ENCODE data around the gene SNTB2. TPM values are rescaled to one million over a fixed set of nuclear protein-coding genes. Genes with fewer than 3 reads are reported as not detected.

The SNTB2 gene
- total RNA-seq, 1 donor: 2.4 TPM

GRCh38 chr16:69315486-69316311 is 128.7 kb downstream of the SNTB2 start:
- no peak for DNase-seq (ENCODE audit: low read depth in 2 of 3, low spot score in 2 of 3)

GRCh38 chr16:69316595-69317034 is 129.7 kb downstream of the SNTB2 start:
- DNase-seq (ENCODE audit: low read depth in 2 of 3, low spot score in 2 of 3): no peak

- no peak for DNase-seq (ENCODE audit: low read depth in 2 of 3, low spot score in 2 of 3)
Measured at GRCh38 chr16:69318177-69318910, 131.4 kb downstream of the SNTB2 start.

- no peak for DNase-seq (ENCODE audit: low read depth in 2 of 3, low spot score in 2 of 3)
Measured at GRCh38 chr16:69318911-69319289, 131.9 kb downstream of the SNTB2 start.

GRCh38 chr16:69319381-69319780 is 132.4 kb downstream of the SNTB2 start:
- no peak for DNase-seq (ENCODE audit: low read depth in 2 of 3, low spot score in 2 of 3)

GRCh38 chr16:69319826-69320739 is 133.1 kb downstream of the SNTB2 start:
- no peak for DNase-seq (ENCODE audit: low read depth in 2 of 3, low spot score in 2 of 3)

- DNase-seq (ENCODE audit: low read depth in 2 of 3, low spot score in 2 of 3): no peak
Measured at GRCh38 chr16:69320740-69321073, 133.7 kb downstream of the SNTB2 start.

GRCh38 chr16:69321080-69321479 is 134.1 kb downstream of the SNTB2 start:
- no peak for DNase-seq (ENCODE audit: low read depth in 2 of 3, low spot score in 2 of 3)

- no peak for DNase-seq (ENCODE audit: low read depth in 2 of 3, low spot score in 2 of 3)
Measured at GRCh38 chr16:69322343-69322742, 135.4 kb downstream of the SNTB2 start.

- DNase-seq (ENCODE audit: low read depth in 2 of 3, low spot score in 2 of 3): no peak
Measured at GRCh38 chr16:69323415-69323814, 136.5 kb downstream of the SNTB2 start.

GRCh38 chr16:69324013-69324531 is 137.1 kb downstream of the SNTB2 start:
- no peak for DNase-seq (ENCODE audit: low read depth in 2 of 3, low spot score in 2 of 3)

- DNase-seq (ENCODE audit: low read depth in 2 of 3, low spot score in 2 of 3): no peak
Measured at GRCh38 chr16:69324585-69325253, 137.8 kb downstream of the SNTB2 start.

- no peak for DNase-seq (ENCODE audit: low read depth in 2 of 3, low spot score in 2 of 3)
Measured at GRCh38 chr16:69325784-69326171, 138.8 kb downstream of the SNTB2 start.

GRCh38 chr16:69326172-69326873 is 139.4 kb downstream of the SNTB2 start:
- no peak for DNase-seq (ENCODE audit: low read depth in 2 of 3, low spot score in 2 of 3)

- DNase-seq (ENCODE audit: low read depth in 2 of 3, low spot score in 2 of 3): no peak
Measured at GRCh38 chr16:69327585-69328310, 140.8 kb downstream of the SNTB2 start.

- DNase-seq (ENCODE audit: low read depth in 2 of 3, low spot score in 2 of 3): no peak
Measured at GRCh38 chr16:69328854-69329316, 141.9 kb downstream of the SNTB2 start.

GRCh38 chr16:69329369-69330285 is 142.7 kb downstream of the SNTB2 start:
- peak in 1 of 3 donors; percentile 15 for DNase-seq (ENCODE audit: low read depth in 2 of 3, low spot score in 2 of 3)
